ENCODE measurements around the gene UBE2H. TPM values are rescaled to one million over a fixed set of nuclear protein-coding genes. Genes with fewer than 3 reads are reported as not detected.

The UBE2H gene
- total RNA-seq, 2 experiments from 2014 or later: 52.1 to 52.5 TPM

GRCh38 chr7:129993275-129993674 is 40.5 kb upstream of the UBE2H start:
- Histone ChIP-seq H3K36me3 (ENCODE audit: insufficient read depth, low read length) (no peaks in the 10 kb centered on the region), H3K27me3 (ENCODE audit: control insufficient read depth in 1 of 2, insufficient read depth in 2 of 2, low read length in 2 of 2) (no peaks in the 10 kb centered on the region), H3K4me3 (ENCODE audit: low read length) (no peak overlapping the region), H3K4me1 (ENCODE audit: insufficient read depth, low read length) (peaks cover 5% of the 10 kb centered on the region), H3K9me3 (ENCODE audit: control insufficient read depth in 1 of 2, insufficient read depth in 1 of 2, low read length in 2 of 2) (no peaks in the 10 kb centered on the region), H3K27ac (ENCODE audit: low read depth in 1 of 2, low read length in 2 of 2) (no peak overlapping the region)
- CTCF ChIA-PET: no interaction called here
- no peak for TF ChIP-seq CTCF (IDR thresholded peaks at IDR 0.05)
- DNase-seq: no peak
- intact Hi-C loops (cut with DNase I, micrococcal nuclease): no loop called here
- no peak overlapping the region for H3K4me3 Mint-ChIP-seq
- no peak for ATAC-seq (ENCODE audit: poor library complexity)
- H3K27me3 Mint-ChIP-seq: no peaks in the 10 kb centered on the region
- peaks cover 5% of the 10 kb centered on the region for H3K4me1 Mint-ChIP-seq (ENCODE audit: low read depth)
- no peaks in the 10 kb centered on the region for H3K36me3 Mint-ChIP-seq (ENCODE audit: low read depth)
- POLR2A ChIA-PET: interaction anchor here (1.4 kb wide), 1 partner anchor 112 kb away, joined by 3 read pairs; no protein-coding TSS in a partner anchor
- H3K27ac Mint-ChIP-seq: no peak overlapping the region
- no peaks in the 10 kb centered on the region for H3K9me3 Mint-ChIP-seq

- H3K27me3 Mint-ChIP-seq: no peaks in the 10 kb centered on the region
- intact Hi-C loops (cut with DNase I, micrococcal nuclease): no loop called here
- H3K27me3 ChIP-seq (ENCODE audit: control insufficient read depth in 1 of 2, insufficient read depth in 2 of 2, low read length in 2 of 2): no peaks in the 10 kb centered on the region
Measured at GRCh38 chr7:129990403-129991192, 37.8 kb upstream of the UBE2H start.

GRCh38 chr7:129989466-129989865 is 36.7 kb upstream of the UBE2H start:
- Mint-ChIP-seq H3K27ac (no peak overlapping the region), H3K36me3 (ENCODE audit: low read depth) (no peaks in the 10 kb centered on the region), H3K4me1 (ENCODE audit: low read depth) (peaks cover 5% of the 10 kb centered on the region), H3K27me3 (no peaks in the 10 kb centered on the region), H3K4me3 (no peak overlapping the region), H3K9me3 (no peaks in the 10 kb centered on the region)
- ChIA-PET CTCF (no interaction called here), POLR2A (no interaction called here)
- H3K36me3 ChIP-seq (ENCODE audit: insufficient read depth, low read length): no peaks in the 10 kb centered on the region
- no peaks in the 10 kb centered on the region for H3K9me3 ChIP-seq (ENCODE audit: control insufficient read depth in 1 of 2, insufficient read depth in 1 of 2, low read length in 2 of 2)
- ATAC-seq (ENCODE audit: poor library complexity) (no peak), DNase-seq (peak in 7 of 14 experiments; percentile 8 to 55 (median 20))
- H3K27ac ChIP-seq (ENCODE audit: low read depth in 1 of 2, low read length in 2 of 2): no peak overlapping the region
- H3K4me3 ChIP-seq (ENCODE audit: low read length): no peak overlapping the region
- H3K27me3 ChIP-seq (ENCODE audit: control insufficient read depth in 1 of 2, insufficient read depth in 2 of 2, low read length in 2 of 2): no peaks in the 10 kb centered on the region
- intact Hi-C loops (cut with DNase I, micrococcal nuclease): no loop called here
- H3K4me1 ChIP-seq (ENCODE audit: insufficient read depth, low read length): peaks cover 5% of the 10 kb centered on the region
- no peak for TF ChIP-seq CTCF (IDR thresholded peaks at IDR 0.05)

More at GRCh38 chr7:129990403-129991192, 37.8 kb upstream of the UBE2H start:
- DNase-seq: no peak
- POLR2A ChIA-PET: no interaction called here
- Mint-ChIP-seq H3K4me1 (ENCODE audit: low read depth) (peaks cover 5% of the 10 kb centered on the region), H3K9me3 (no peaks in the 10 kb centered on the region), H3K27ac (no peak overlapping the region), H3K4me3 (no peak overlapping the region), H3K36me3 (ENCODE audit: low read depth) (no peaks in the 10 kb centered on the region)
- H3K4me3 ChIP-seq (ENCODE audit: low read length): no peak overlapping the region
- ATAC-seq (ENCODE audit: poor library complexity): no peak
- no peak for TF ChIP-seq CTCF (IDR thresholded peaks at IDR 0.05)
- peaks cover 5% of the 10 kb centered on the region for H3K4me1 ChIP-seq (ENCODE audit: insufficient read depth, low read length)
- H3K36me3 ChIP-seq (ENCODE audit: insufficient read depth, low read length): no peaks in the 10 kb centered on the region
- no peak overlapping the region for H3K27ac ChIP-seq (ENCODE audit: low read depth in 1 of 2, low read length in 2 of 2)
- H3K9me3 ChIP-seq (ENCODE audit: control insufficient read depth in 1 of 2, insufficient read depth in 1 of 2, low read length in 2 of 2): no peaks in the 10 kb centered on the region
- CTCF ChIA-PET: interaction anchor here (0.6 to 0.7 kb wide), 2 partner anchors 53 to 73 kb away, joined by 3 read pairs; no protein-coding TSS in a partner anchor

Measured in CD4-positive, alpha-beta T cell (primary cell).